ENCODE results near the gene DLK1.

DLK1 gene

GRCh38 chr14:100701314-100701713, 25.4 kb upstream of the DLK1 start:
- no peaks in the 10 kb centered on the region for H3K4me1 Mint-ChIP-seq
- CTCF ChIA-PET: interaction anchor here (0.5 kb wide), 1 partner anchor 564 kb away, joined by 4 read pairs; no protein-coding TSS in a partner anchor
- peaks cover 22% of the 10 kb centered on the region for H3K27me3 Mint-ChIP-seq
- H3K27ac Mint-ChIP-seq: no peak overlapping the region
- DNase-seq: no peak
- H3K36me3 Mint-ChIP-seq: no peaks in the 10 kb centered on the region
- no peak overlapping the region for H3K4me3 Mint-ChIP-seq
- H3K9me3 Mint-ChIP-seq: no peaks in the 10 kb centered on the region

- H3K36me3 Mint-ChIP-seq: no peaks in the 10 kb centered on the region
- H3K27ac Mint-ChIP-seq: no peak overlapping the region
- H3K9me3 Mint-ChIP-seq: no peaks in the 10 kb centered on the region
- peaks cover 22% of the 10 kb centered on the region for H3K27me3 Mint-ChIP-seq
- H3K4me3 Mint-ChIP-seq: no peak overlapping the region
- H3K4me1 Mint-ChIP-seq: no peaks in the 10 kb centered on the region
- CTCF ChIA-PET: no interaction called here
- no peak for DNase-seq
Measured at GRCh38 chr14:100702590-100702989, 24.1 kb upstream of the DLK1 start.

- DNase-seq: no peak
- Mint-ChIP-seq H3K27me3 (peaks cover 27% of the 10 kb centered on the region), H3K4me3 (no peak overlapping the region), H3K4me1 (no peaks in the 10 kb centered on the region), H3K36me3 (no peaks in the 10 kb centered on the region), H3K9me3 (no peaks in the 10 kb centered on the region), H3K27ac (no peak overlapping the region)
- CTCF ChIA-PET: no interaction called here
Measured at GRCh38 chr14:100703386-100704220, 23.1 kb upstream of the DLK1 start.

GRCh38 chr14:100706200-100706599, 20.5 kb upstream of the DLK1 start:
- Mint-ChIP-seq H3K27me3 (peaks cover 34% of the 10 kb centered on the region), H3K4me3 (no peak overlapping the region), H3K9me3 (no peaks in the 10 kb centered on the region), H3K36me3 (no peaks in the 10 kb centered on the region), H3K4me1 (no peaks in the 10 kb centered on the region), H3K27ac (no peak overlapping the region)
- CTCF ChIA-PET: no interaction called here
- no peak for DNase-seq

GRCh38 chr14:100706860-100707259, 19.8 kb upstream of the DLK1 start:
- Mint-ChIP-seq H3K27me3 (peaks cover 32% of the 10 kb centered on the region), H3K36me3 (no peaks in the 10 kb centered on the region), H3K4me3 (no peak overlapping the region), H3K27ac (no peak overlapping the region), H3K4me1 (no peaks in the 10 kb centered on the region), H3K9me3 (no peaks in the 10 kb centered on the region)
- CTCF ChIA-PET: no interaction called here
- no peak for DNase-seq

- Mint-ChIP-seq H3K27ac (no peak overlapping the region), H3K4me3 (no peak overlapping the region), H3K9me3 (no peaks in the 10 kb centered on the region), H3K36me3 (no peaks in the 10 kb centered on the region), H3K27me3 (peaks cover 41% of the 10 kb centered on the region), H3K4me1 (no peaks in the 10 kb centered on the region)
- CTCF ChIA-PET: no interaction called here
- DNase-seq: no peak
Measured at GRCh38 chr14:100708425-100709288, 18.0 kb upstream of the DLK1 start.

- Mint-ChIP-seq H3K27ac (no peak overlapping the region), H3K36me3 (no peaks in the 10 kb centered on the region), H3K9me3 (no peaks in the 10 kb centered on the region), H3K4me3 (no peak overlapping the region), H3K4me1 (no peaks in the 10 kb centered on the region), H3K27me3 (peaks cover 48% of the 10 kb centered on the region)
- no peak for DNase-seq
- CTCF ChIA-PET: no interaction called here
Measured at GRCh38 chr14:100709289-100710284, 17.1 kb upstream of the DLK1 start.

- no peaks in the 10 kb centered on the region for H3K4me1 Mint-ChIP-seq
- H3K27me3 Mint-ChIP-seq: peaks cover 49% of the 10 kb centered on the region
- no peaks in the 10 kb centered on the region for H3K36me3 Mint-ChIP-seq
- no peak for DNase-seq
- H3K4me3 Mint-ChIP-seq: no peak overlapping the region
- CTCF ChIA-PET: no interaction called here
- no peaks in the 10 kb centered on the region for H3K9me3 Mint-ChIP-seq
- H3K27ac Mint-ChIP-seq: no peak overlapping the region
Measured at GRCh38 chr14:100710391-100710790, 16.3 kb upstream of the DLK1 start.

- Mint-ChIP-seq H3K27me3 (peaks cover 50% of the 10 kb centered on the region), H3K4me3 (no peak overlapping the region), H3K36me3 (no peaks in the 10 kb centered on the region), H3K9me3 (no peaks in the 10 kb centered on the region), H3K4me1 (no peaks in the 10 kb centered on the region), H3K27ac (no peak overlapping the region)
- CTCF ChIA-PET: no interaction called here
- no peak for DNase-seq
Measured at GRCh38 chr14:100710826-100711462, 15.7 kb upstream of the DLK1 start.

- Mint-ChIP-seq H3K4me3 (no peak overlapping the region), H3K27ac (no peak overlapping the region), H3K4me1 (no peaks in the 10 kb centered on the region), H3K27me3 (peaks cover 56% of the 10 kb centered on the region), H3K36me3 (no peaks in the 10 kb centered on the region), H3K9me3 (no peaks in the 10 kb centered on the region)
- CTCF ChIA-PET: no interaction called here
- DNase-seq: no peak
Measured at GRCh38 chr14:100711493-100711892, 15.2 kb upstream of the DLK1 start.

- CTCF ChIA-PET: interaction anchor here (0.6 kb wide), 1 partner anchor 814 kb away, joined by 3 read pairs; no protein-coding TSS in a partner anchor
- Mint-ChIP-seq H3K27me3 (peaks cover 65% of the 10 kb centered on the region), H3K9me3 (no peaks in the 10 kb centered on the region), H3K4me3 (no peak overlapping the region), H3K27ac (no peak overlapping the region), H3K36me3 (no peaks in the 10 kb centered on the region), H3K4me1 (no peaks in the 10 kb centered on the region)
- DNase-seq: no peak
Measured at GRCh38 chr14:100712490-100712889, 14.2 kb upstream of the DLK1 start.

GRCh38 chr14:100713705-100714104, 13.0 kb upstream of the DLK1 start:
- no peaks in the 10 kb centered on the region for H3K36me3 Mint-ChIP-seq
- H3K4me1 Mint-ChIP-seq: no peaks in the 10 kb centered on the region
- H3K27me3 Mint-ChIP-seq: peaks cover 69% of the 10 kb centered on the region
- CTCF ChIA-PET: no interaction called here
- no peak overlapping the region for H3K27ac Mint-ChIP-seq
- no peaks in the 10 kb centered on the region for H3K9me3 Mint-ChIP-seq
- DNase-seq: no peak
- H3K4me3 Mint-ChIP-seq: no peak overlapping the region

- Mint-ChIP-seq H3K27ac (no peak overlapping the region), H3K4me1 (no peaks in the 10 kb centered on the region), H3K36me3 (no peaks in the 10 kb centered on the region), H3K9me3 (no peaks in the 10 kb centered on the region), H3K27me3 (peaks cover 70% of the 10 kb centered on the region), H3K4me3 (no peak overlapping the region)
- CTCF ChIA-PET: no interaction called here
- no peak for DNase-seq
Measured at GRCh38 chr14:100714258-100714892, 12.3 kb upstream of the DLK1 start.
